Suppressor macrophage treated with lipopolysaccharide for 4 hours (primary cell): Measurements from ENCODE around the gene RAB31.

Source experiments
- DNase-seq: peaks from one replicate; pipeline ENCODE4 v3.0.0-alpha.2; 2020

The RAB31 gene

GRCh38 chr18:9822587-9823185 is 114.6 kb downstream of the RAB31 start:
- no peak for DNase-seq

DNA sequence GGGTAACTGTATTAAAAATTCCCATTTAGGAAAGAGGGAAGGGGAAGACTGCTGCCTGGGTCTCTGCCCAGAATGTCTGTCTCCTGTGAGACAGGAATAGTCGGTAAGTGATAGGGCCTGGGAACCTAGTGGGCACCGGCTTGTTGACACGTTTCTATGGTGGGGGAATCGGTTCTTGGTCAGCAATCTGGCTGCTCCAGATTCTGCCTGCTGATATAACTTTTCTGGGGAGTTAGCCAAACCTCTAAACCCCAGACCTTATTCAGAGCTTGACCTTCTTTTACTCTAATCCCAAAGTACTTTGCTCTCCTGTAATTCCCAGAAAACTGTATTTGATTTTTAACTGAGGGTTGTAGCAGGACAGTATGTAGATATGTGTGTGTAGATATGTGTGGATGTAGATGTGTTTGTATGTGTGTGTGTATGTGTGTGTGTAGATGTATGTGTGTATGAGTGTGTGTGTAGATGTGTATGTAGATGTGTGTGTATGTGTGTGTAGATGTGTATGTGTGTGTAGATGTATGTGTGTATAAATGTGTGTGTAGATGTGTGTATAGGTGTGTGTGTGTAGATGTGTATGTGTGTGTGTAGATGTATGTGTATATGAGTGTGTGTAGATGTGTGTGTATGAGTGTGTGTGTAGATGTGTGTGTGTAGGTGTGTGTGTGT is 115.8 kb downstream of the RAB31 start:
- DNase-seq, result no peak

DNA sequence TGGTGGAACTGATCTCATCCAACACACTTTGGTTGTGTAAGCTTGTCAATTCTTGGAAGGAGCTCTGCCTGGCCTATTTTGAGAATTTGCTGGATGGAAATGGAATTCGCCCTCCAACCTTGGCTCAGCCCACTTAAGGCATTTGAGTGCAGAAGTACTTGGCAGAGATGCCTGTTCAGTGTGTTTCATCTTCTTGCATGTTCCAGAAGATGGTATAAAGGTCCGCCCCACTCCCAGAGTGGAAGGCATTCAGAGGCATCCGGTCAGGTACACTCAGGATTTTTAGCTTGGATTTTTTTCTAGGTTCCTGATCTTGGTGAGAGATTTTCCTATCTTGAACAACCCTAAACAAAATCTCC is 116.4 kb downstream of the RAB31 start:
- DNase-seq, result no peak

GRCh38 chr18:9824952-9825371 is 116.9 kb downstream of the RAB31 start:
- no peak for DNase-seq

GRCh38 chr18:9825571-9826073 is 117.5 kb downstream of the RAB31 start:
- DNase-seq, result peak; percentile 90

GRCh38 chr18:9826685-9827084 is 118.6 kb downstream of the RAB31 start:
- DNase-seq, result peak; percentile 57

- DNase-seq, result peak; percentile 25
These were observed 119.2 kb downstream of the RAB31 start for GRCh38 chr18:9827211-9827792.

GRCh38 chr18:9827793-9828505 is 119.8 kb downstream of the RAB31 start:
- peak; percentile 97 for DNase-seq

- peak; percentile 45 for DNase-seq
These were observed 120.7 kb downstream of the RAB31 start for GRCh38 chr18:9828506-9829396.

GRCh38 chr18:9829397-9829712 is 121.3 kb downstream of the RAB31 start:
- DNase-seq, result no peak

DNA sequence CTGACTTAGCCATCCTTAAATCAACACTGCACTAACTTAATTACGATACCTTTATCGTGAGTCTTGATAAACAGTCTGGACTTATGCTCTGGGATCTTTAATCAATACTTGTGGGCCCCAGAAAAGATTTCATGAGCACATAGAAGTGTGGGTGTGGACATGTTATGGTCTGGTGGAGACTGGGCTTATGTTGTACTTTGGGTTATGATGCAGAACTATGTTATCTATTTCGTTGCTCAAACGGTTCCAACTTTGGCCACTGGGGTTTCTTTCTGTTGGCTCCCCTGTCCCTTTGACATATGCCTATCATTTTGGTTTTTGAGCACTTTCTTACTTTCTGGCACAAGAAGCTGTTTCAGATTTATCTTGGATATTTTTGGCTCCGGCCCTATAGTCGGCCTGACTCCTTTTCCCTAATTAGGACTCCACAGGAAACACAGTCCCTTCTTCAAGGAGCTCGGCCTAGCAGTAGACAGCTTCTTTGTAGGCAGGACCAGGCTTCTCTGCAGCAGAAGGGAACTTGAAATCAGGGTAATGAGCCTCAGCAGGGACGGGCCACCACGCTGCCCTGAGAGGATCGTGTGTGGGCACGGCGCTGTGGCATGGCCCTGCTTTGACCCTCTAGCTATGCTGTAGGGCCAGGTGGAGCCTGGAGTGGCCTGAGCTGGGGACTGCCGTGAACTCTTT is 123.1 kb downstream of the RAB31 start:
- DNase-seq, result no peak

GRCh38 chr18:9831723-9832199 is 123.7 kb downstream of the RAB31 start:
- no peak for DNase-seq

DNA sequence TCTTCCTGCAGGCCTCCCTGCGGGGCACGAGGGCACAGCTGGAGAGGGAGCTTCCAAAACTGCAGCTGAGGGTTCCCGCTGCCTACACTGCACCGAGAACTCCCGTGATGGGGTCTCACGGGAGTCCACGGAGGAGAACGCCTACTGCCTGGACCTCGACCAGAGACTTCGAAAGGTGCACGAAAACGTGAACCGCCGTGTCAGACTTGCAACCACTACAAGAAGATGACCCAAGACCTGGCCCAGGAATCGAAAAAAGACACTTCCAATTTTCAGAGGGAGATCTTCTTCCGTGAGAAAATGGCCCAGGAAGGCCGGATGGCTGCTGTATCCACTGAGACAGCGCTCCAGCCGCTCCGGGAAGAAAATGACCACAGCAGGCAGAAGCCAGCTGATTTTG is 124.8 kb downstream of the RAB31 start:
- DNase-seq, result no peak

GRCh38 chr18:9834551-9834950 is 126.5 kb downstream of the RAB31 start:
- DNase-seq, result no peak

GRCh38 chr18:9835113-9835755 is 127.1 kb downstream of the RAB31 start:
- DNase-seq, result no peak

DNA sequence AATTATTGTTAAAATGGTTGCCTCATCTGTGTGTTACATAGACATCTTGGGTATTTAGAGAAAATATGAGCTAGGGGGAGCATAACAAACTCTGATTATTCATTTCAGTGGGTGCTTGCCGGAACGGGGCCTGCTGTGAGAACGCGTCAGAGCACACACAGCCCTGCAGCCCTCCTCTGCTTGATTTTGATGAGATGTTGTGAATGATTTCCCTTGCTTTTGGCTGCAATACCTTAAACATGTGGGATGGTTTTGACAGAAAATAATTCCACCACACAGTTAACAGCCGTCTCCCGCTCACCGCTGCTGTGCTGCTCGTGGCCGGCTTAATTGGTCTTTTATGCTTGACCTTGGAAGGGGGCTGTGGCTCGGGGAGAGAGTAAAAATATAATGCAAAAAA is 127.7 kb downstream of the RAB31 start:
- no peak for DNase-seq

DNA sequence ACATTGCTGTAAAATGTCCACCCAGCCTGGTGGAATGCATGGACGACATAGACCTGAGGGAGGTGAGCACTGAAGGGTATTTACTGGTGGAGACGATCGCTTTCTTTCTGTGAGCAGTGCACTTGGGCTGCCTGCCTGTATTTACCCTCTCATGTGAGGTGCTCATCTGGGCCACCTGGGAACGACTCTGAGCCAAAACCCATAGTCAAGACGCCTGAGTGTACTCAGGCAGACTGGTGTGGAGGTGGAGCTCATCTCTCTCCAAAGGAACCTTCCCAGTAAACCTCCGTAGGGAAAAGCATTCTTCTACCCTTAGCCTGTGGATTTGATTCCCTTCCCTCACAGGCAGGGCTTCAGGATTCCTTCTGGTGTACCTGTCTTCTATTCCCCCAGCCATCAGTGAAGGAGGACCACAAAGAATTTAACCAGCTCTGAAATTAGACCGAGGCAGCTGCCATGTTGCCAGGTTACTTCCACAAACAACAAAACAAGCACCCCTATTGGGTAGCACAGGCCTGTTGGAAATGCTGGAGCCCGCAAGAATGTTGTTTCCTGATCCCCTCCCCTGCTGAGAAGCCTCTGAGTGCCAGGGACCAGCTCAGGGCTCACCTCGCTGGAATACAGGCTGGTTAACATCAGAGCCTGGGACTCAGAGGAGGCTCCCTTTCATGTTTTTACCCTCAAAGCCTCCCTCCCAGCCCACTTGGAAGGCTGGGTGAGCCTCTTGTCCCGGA is 130.2 kb downstream of the RAB31 start:
- no peak for DNase-seq

GRCh38 chr18:9839211-9839610 is 131.1 kb downstream of the RAB31 start:
- no peak for DNase-seq

GRCh38 chr18:9839853-9840252 is 131.8 kb downstream of the RAB31 start:
- no peak for DNase-seq

GRCh38 chr18:9841752-9842151 is 133.7 kb downstream of the RAB31 start:
- no peak for DNase-seq

DNA sequence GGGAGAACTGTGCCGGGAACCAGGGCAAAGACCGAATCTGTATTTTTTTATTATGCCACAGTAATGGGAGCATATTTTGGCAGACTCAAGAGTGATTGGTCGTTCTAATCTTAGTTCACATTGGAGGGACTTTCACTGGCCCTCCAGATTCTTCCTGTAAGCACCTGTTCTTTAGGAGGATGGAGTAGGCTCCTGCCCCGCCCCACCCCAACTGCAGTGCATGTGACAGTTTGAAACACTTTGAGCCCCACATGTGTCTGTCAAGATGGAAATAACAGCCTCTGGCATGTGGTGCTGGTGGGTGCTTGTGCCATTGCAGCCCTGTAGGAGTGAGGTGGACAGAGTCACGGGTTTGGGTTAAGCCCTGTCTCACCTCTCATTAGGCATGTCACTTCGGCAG is 134.3 kb downstream of the RAB31 start:
- no peak for DNase-seq
